Measurements from ENCODE around the gene LITAFD. TPM values are rescaled to one million over a fixed set of nuclear protein-coding genes. Genes with fewer than 3 reads are reported as not detected.

Gene LITAFD
- total and polyA plus RNA-seq, 10 of the 15 experiments (the other 5 are each of a cell fraction or from before 2014, with no cell fraction given), result not detected

DNA sequence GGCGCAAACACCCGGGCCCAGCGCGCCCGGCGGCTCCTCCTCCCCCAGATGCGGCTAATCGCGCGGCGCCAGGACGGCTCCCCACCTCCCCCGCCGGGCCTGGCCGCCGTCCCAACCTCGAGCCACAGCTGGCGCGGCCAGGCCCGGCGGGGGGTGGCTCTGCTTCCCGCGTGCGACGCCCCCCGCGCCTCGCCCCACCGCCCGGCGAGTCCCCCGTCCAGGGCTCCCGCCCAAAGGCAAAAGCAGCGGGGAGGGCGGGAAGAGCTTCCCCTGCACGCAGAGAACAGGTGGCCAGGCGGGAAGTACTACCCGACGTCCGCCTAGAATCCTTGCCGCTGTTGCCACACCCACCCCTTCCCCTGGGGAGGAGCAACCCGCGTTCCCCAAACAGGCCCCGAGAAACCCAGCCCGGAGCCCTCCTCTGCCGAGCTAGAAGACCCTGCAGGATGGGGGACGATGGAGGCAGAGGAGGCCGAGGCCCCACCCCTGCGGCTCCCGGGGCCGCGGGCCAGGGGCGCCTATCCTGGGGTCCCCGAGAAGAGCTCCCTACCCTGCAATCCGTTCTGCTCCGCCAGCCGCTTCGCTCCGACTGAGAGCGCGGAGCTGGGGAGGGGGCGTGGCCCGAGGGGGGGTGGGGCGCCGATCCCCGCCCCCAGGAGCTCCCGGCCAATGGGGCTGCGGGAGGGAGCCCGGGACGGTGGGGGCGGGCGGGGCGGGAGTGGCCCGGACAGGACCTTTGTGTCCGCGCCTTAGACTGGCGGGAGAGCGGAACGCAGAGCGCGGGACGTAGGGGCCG lies 13.5 kb upstream of the LITAFD start, which contains the start of gene CARHSP1 (continued):
- TF ChIP-seq, protein P1, sequence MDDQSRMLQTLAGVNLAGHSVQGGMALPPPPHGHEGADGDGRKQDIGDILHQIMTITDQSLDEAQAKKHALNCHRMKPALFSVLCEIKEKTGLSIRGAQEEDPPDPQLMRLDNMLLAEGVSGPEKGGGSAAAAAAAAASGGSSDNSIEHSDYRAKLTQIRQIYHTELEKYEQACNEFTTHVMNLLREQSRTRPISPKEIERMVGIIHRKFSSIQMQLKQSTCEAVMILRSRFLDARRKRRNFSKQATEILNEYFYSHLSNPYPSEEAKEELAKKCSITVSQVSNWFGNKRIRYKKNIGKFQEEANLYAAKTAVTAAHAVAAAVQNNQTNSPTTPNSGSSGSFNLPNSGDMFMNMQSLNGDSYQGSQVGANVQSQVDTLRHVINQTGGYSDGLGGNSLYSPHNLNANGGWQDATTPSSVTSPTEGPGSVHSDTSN (IDR thresholded peaks at IDR 0.05; ENCODE audit: insufficient replicate concordance, low read depth, low read length), result no peak
- TF ChIP-seq TBL1XR1 (IDR thresholded peaks at IDR 0.05; ENCODE audit: low read depth, low read length) (no peak), FOXM1 (IDR thresholded peaks at IDR 0.05; ENCODE audit: low read depth, low read length) (no peak), ZNF622 (IDR thresholded peaks at IDR 0.05) (no peak), NFIC (IDR thresholded peaks at IDR 0.05; ENCODE audit: low read depth, low read length) (no peak), SMARCA5 (IDR thresholded peaks at IDR 0.05) (peak; percentile 73; the same call in 1 of the 2 replicates), BRCA1 (IDR thresholded peaks at IDR 0.05; ENCODE audit: low read depth, low read length) (no peak), BACH1 (IDR thresholded peaks at IDR 0.05; ENCODE audit: borderline replicate concordance) (peak; percentile 27)

DNA sequence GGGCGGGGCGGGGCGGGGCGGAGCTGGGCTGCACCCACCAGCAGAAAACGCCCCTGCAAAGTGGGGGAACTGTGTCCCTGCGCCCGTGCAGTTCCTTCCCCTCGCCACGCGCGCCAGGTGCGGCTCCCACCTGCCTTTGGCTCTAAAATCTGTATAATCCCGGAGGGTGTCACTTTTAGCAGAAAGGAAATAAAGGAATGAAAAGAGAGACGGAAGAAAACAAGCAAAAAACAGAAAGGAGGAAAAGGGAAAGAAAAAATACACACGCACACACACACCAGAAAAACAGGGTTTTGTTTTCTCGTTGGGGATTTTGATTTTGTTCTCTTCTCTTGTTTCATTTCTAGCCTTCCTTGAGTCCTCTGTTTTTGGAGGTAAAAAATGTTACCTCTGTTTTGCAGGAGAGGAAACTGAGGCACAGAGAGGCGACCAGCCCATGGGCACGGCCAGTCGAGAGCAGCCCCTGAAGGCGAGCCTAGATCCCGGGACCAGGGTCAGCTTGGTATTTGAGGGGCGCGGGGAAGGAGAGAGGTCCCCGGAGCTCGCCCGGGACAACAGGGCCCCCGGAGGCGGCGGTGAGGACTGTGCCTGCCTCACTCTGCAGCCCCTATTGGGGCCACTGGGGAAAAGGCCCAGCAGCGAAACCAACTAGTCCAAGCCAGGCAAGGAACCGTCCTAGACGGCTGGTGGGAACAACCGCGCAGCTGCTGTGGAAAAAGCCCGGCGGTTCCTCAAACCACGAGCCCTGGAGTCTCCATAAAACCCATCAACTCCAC lies 12.8 kb upstream of the LITAFD start:
- ATAC-seq (no peak), DNase-seq (ENCODE audit: low read depth, low spot score) (no peak), FAIRE-seq (no peak)
- ChIA-PET RAD21 (ENCODE audit: unreplicated experiment) (interaction anchor here (0.6 to 3.9 kb wide), 24 partner anchors 9 to 300 kb away, joined by 3 to 44 read pairs (median 4); partner anchors contain the start of genes HAPSTR1, LITAFD, PMM2 and TMEM186), SMC1A (ENCODE audit: uncharacterized antibody, unreplicated experiment) (interaction anchor here (0.9 to 4.4 kb wide), 8 partner anchors 11 to 212 kb away, joined by 3 to 29 read pairs (median 3); partner anchors contain the start of gene LITAFD), CTCF (interaction anchor here (0.6 to 3.1 kb wide), 5 partner anchors 11 to 51 kb away, joined by 3 to 30 read pairs (median 4); no protein-coding TSS in a partner anchor), POLR2A (interaction anchor here (0.6 to 2.2 kb wide), 13 partner anchors 9 to 222 kb away, joined by 3 to 8 read pairs (median 4); partner anchors contain the start of genes HAPSTR1, PMM2 and TMEM186)
- peaks cover 2 to 4% of the 10 kb centered on the region in 2 experiments; a peak in 2 of 4 replicates for H3K36me3 ChIP-seq (ENCODE audit: control insufficient read depth in 2 of 2, insufficient read depth in 2 of 2, low read length in 1 of 2)
- H2AFZ ChIP-seq (ENCODE audit: control insufficient read depth, low read depth, low read length), result peak overlapping the region; percentile 64
- H3K4me2 ChIP-seq (ENCODE audit: control insufficient read depth, insufficient read depth), result peak overlapping the region; percentile 66
- H3K9ac ChIP-seq (ENCODE audit: control insufficient read depth, insufficient read depth, low read length), result peak overlapping the region; percentile 69; the same call in 1 of the 2 replicates
- TSS peak; percentile 93 for BruUV-seq (replicated peaks)
- H3K79me2 ChIP-seq (ENCODE audit: control insufficient read depth, insufficient read depth, low read length), result peaks cover 38% of the 10 kb centered on the region
- in situ Hi-C loops (cut with MboI) (no loop called here), intact Hi-C loops (cut with micrococcal nuclease; ENCODE audit: unreplicated experiment) (loop anchor here (1.0 kb wide), 1 partner anchor 23 kb away; no protein-coding TSS in a partner anchor)
- H3K4me3 ChIP-seq, result peak overlapping the region; percentile 63
- peak overlapping the region; percentile 65 for H3K27ac ChIP-seq (ENCODE audit: control insufficient read depth, insufficient read depth)
- H3K4me1 ChIP-seq (ENCODE audit: control insufficient read depth, insufficient read depth, low read length), result peaks cover 30% of the 10 kb centered on the region
- H4K20me1 ChIP-seq (ENCODE audit: control insufficient read depth, insufficient read depth), result 0 out of 2 replicates have a peak, but pooled peaks cover under 1% of the 10 kb centered on the region
- no peaks in the 10 kb centered on the region for H3K27me3 ChIP-seq (replicated peaks in 1 of 2; ENCODE audit: control insufficient read depth in 2 of 2, insufficient read depth in 2 of 2, low read length in 1 of 2)
- WGBS (ENCODE audit: insufficient coverage, insufficient replicate concordance, low lambda C conversion rate, missing lambda C conversion rate), result 26% methylated on average over 31 of the region's 37 CpGs
- no peaks in the 10 kb centered on the region for H3K9me3 ChIP-seq (replicated peaks; ENCODE audit: control insufficient read depth, insufficient read depth, low read length)
- TF ChIP-seq TCF3 (IDR thresholded peaks at IDR 0.05; ENCODE audit: borderline replicate concordance, insufficient read depth, low read depth, low read length), result 0 out of 2 replicates have a peak, but pooled peaks have one; percentile 26
- no peak for TF ChIP-seq EED (IDR thresholded peaks at IDR 0.05; ENCODE audit: low read depth)
- TF ChIP-seq, protein P2, sequence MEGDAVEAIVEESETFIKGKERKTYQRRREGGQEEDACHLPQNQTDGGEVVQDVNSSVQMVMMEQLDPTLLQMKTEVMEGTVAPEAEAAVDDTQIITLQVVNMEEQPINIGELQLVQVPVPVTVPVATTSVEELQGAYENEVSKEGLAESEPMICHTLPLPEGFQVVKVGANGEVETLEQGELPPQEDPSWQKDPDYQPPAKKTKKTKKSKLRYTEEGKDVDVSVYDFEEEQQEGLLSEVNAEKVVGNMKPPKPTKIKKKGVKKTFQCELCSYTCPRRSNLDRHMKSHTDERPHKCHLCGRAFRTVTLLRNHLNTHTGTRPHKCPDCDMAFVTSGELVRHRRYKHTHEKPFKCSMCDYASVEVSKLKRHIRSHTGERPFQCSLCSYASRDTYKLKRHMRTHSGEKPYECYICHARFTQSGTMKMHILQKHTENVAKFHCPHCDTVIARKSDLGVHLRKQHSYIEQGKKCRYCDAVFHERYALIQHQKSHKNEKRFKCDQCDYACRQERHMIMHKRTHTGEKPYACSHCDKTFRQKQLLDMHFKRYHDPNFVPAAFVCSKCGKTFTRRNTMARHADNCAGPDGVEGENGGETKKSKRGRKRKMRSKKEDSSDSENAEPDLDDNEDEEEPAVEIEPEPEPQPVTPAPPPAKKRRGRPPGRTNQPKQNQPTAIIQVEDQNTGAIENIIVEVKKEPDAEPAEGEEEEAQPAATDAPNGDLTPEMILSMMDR (IDR thresholded peaks at IDR 0.05 in 2 of 3, conservative IDR thresholded peaks at IDR 0.05 in 1 of 3; ENCODE audit: control insufficient read depth in 2 of 3, extremely low read depth in 1 of 3, insufficient read depth in 1 of 3, low read depth in 3 of 3, low read length in 3 of 3), result peak in 2 of 3 experiments; percentile 3 to 15; a peak in 1 of 6 replicates
- TF ChIP-seq POLR2AphosphoS5 (IDR thresholded peaks at IDR 0.05; ENCODE audit: low read length), result 0 out of 2 replicates have a peak, but pooled peaks have one; percentile 18
- TF ChIP-seq, protein P3, sequence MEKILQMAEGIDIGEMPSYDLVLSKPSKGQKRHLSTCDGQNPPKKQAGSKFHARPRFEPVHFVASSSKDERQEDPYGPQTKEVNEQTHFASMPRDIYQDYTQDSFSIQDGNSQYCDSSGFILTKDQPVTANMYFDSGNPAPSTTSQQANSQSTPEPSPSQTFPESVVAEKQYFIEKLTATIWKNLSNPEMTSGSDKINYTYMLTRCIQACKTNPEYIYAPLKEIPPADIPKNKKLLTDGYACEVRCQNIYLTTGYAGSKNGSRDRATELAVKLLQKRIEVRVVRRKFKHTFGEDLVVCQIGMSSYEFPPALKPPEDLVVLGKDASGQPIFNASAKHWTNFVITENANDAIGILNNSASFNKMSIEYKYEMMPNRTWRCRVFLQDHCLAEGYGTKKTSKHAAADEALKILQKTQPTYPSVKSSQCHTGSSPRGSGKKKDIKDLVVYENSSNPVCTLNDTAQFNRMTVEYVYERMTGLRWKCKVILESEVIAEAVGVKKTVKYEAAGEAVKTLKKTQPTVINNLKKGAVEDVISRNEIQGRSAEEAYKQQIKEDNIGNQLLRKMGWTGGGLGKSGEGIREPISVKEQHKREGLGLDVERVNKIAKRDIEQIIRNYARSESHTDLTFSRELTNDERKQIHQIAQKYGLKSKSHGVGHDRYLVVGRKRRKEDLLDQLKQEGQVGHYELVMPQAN (conservative IDR thresholded peaks at IDR 0.05), result no peak
- no peak for TF ChIP-seq NFXL1 (IDR thresholded peaks at IDR 0.05; ENCODE audit: borderline replicate concordance)
